Fibroblast of lung (primary cell): ENCODE data around the gene SUV39H2.

Experiments used
- EZH2 ChIP-seq: IDR thresholded peaks from 2 replicates; pipeline ENCODE4 v1.5.1; 2012; ENCODE audit warnings: low read length, control low read depth, mild to moderate bottlenecking; ENCODE audit errors: missing control alignments
- TF ChIP-seq, protein P1 (sequence below), 2 donors: IDR thresholded peaks in 1 of 2; conservative IDR thresholded peaks in 1 of 2; 1 replicate in 1 of 2; 2 replicates in 1 of 2; pipeline ENCODE4 v1.5.1; 2011 to 2012; ENCODE audit warnings: low read length in 2 of 2, control low read depth in 1 of 2, inconsistent platforms in 1 of 2, low read depth in 1 of 2, mild to moderate bottlenecking in 1 of 2

GRCh38 chr10:14904864-14905263, 26.2 kb downstream of the SUV39H2 start:
- TF ChIP-seq, protein P1, sequence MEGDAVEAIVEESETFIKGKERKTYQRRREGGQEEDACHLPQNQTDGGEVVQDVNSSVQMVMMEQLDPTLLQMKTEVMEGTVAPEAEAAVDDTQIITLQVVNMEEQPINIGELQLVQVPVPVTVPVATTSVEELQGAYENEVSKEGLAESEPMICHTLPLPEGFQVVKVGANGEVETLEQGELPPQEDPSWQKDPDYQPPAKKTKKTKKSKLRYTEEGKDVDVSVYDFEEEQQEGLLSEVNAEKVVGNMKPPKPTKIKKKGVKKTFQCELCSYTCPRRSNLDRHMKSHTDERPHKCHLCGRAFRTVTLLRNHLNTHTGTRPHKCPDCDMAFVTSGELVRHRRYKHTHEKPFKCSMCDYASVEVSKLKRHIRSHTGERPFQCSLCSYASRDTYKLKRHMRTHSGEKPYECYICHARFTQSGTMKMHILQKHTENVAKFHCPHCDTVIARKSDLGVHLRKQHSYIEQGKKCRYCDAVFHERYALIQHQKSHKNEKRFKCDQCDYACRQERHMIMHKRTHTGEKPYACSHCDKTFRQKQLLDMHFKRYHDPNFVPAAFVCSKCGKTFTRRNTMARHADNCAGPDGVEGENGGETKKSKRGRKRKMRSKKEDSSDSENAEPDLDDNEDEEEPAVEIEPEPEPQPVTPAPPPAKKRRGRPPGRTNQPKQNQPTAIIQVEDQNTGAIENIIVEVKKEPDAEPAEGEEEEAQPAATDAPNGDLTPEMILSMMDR (conservative IDR thresholded peaks at IDR 0.05 in 1 of 2, IDR thresholded peaks at IDR 0.05 in 1 of 2; ENCODE audit: low read depth in 1 of 2, low read length in 2 of 2): no peak
- TF ChIP-seq EZH2: no peak
